Keratinocyte (primary cell): Measurements from ENCODE around the gene BRAT1.

Source experiments
- CTCF ChIP-seq, 3 experiments: IDR thresholded peaks in 1 of 3; conservative IDR thresholded peaks in 1 of 3; optimal IDR thresholded peaks in 1 of 3; 2 replicates in 2 of 3; 3 replicates in 1 of 3; pipeline versions ENCODE3 to v1.5.1; 2011; ENCODE audit warnings: low read length in 3 of 3, mild to moderate bottlenecking in 3 of 3, moderate library complexity in 2 of 3, control low read depth in 1 of 3, inconsistent platforms in 1 of 3; ENCODE audit not compliant: insufficient read depth in 2 of 3; ENCODE audit errors: extremely low read depth in 1 of 3
- EZH2 ChIP-seq: IDR thresholded peaks from one replicate; pipeline ENCODE4 v1.6.1; 2012; ENCODE audit warnings: inconsistent platforms, mild to moderate bottlenecking, low read length, moderate library complexity

GRCh38 chr7:2594599-2594998, 39.3 kb upstream of the BRAT1 start:
- TF ChIP-seq CTCF (optimal IDR thresholded peaks at IDR 0.05 in 1 of 3, IDR thresholded peaks at IDR 0.05 in 1 of 3, conservative IDR thresholded peaks at IDR 0.05 in 1 of 3; ENCODE audit: extremely low read depth in 1 of 3, insufficient read depth in 2 of 3, low read length in 3 of 3), result no peak
- TF ChIP-seq EZH2, result no peak
